Measurements from ENCODE around the gene RELB.

- TF ChIP-seq, protein P1, sequence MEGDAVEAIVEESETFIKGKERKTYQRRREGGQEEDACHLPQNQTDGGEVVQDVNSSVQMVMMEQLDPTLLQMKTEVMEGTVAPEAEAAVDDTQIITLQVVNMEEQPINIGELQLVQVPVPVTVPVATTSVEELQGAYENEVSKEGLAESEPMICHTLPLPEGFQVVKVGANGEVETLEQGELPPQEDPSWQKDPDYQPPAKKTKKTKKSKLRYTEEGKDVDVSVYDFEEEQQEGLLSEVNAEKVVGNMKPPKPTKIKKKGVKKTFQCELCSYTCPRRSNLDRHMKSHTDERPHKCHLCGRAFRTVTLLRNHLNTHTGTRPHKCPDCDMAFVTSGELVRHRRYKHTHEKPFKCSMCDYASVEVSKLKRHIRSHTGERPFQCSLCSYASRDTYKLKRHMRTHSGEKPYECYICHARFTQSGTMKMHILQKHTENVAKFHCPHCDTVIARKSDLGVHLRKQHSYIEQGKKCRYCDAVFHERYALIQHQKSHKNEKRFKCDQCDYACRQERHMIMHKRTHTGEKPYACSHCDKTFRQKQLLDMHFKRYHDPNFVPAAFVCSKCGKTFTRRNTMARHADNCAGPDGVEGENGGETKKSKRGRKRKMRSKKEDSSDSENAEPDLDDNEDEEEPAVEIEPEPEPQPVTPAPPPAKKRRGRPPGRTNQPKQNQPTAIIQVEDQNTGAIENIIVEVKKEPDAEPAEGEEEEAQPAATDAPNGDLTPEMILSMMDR (IDR thresholded peaks at IDR 0.05) = no peak
- no peak for TF ChIP-seq POLR2A (IDR thresholded peaks at IDR 0.05)
These were observed 20.7 kb downstream of the RELB start for GRCh38 chr19:45021971-45022370.
